ENCODE data around the gene BMPR1A. TPM values are rescaled to one million over a fixed set of nuclear protein-coding genes. Genes with fewer than 3 reads are reported as not detected.
A peak's percentile ranks its signal among the peaks of the same experiment; 100 is the strongest.

BMPR1A gene
- total and polyA plus RNA-seq, 2 experiments from 2014 or later = 16.5 to 41.7 TPM

- peaks cover 99% of the 10 kb centered on the region for H3K79me2 ChIP-seq (ENCODE audit: insufficient read depth)
- H3K36me3 ChIP-seq (ENCODE audit: low read depth) = no peaks in the 10 kb centered on the region
- H3K27me3 ChIP-seq (replicated peaks; ENCODE audit: insufficient read depth) = no peaks in the 10 kb centered on the region
- DNase-seq = no peak
- peaks cover 14% of the 10 kb centered on the region for H3F3A ChIP-seq (ENCODE audit: insufficient read depth)
- TF ChIP-seq EZH2 (IDR thresholded peaks at IDR 0.05; ENCODE audit: insufficient read depth, poor library complexity, severe bottlenecking) (no peak), EZH2phosphoT487 (IDR thresholded peaks at IDR 0.05; ENCODE audit: insufficient read depth, low read depth) (no peak)
- 48 to 56% methylated on average over 2 of the region's 2 CpGs for WGBS, 2 experiments (ENCODE audit: low coverage in 1 of 2, low lambda C conversion rate in 2 of 2, missing lambda C conversion rate in 2 of 2)
- no peaks in the 10 kb centered on the region for H3K9me3 ChIP-seq (ENCODE audit: low read depth)
- no peak overlapping the region for H3K27ac ChIP-seq
- no peak overlapping the region for H3K4me2 ChIP-seq (ENCODE audit: unreplicated experiment)
- in situ Hi-C loops (cut with MboI) = no loop called here
- no peak overlapping the region for H3K9ac ChIP-seq
- H2AFZ ChIP-seq = no peak overlapping the region
- no peak overlapping the region for H3K4me3 ChIP-seq
- H3K9me2 ChIP-seq (ENCODE audit: insufficient read depth) = no peaks in the 10 kb centered on the region
- H3K4me1 ChIP-seq (ENCODE audit: insufficient read depth) = peaks cover 9% of the 10 kb centered on the region
- H4K20me1 ChIP-seq (ENCODE audit: insufficient read depth) = peaks cover 12% of the 10 kb centered on the region; the same call in 1 of the 2 replicates
Measured at GRCh38 chr10:86770412-86770960, 14.1 kb downstream of the BMPR1A start.

DNA sequence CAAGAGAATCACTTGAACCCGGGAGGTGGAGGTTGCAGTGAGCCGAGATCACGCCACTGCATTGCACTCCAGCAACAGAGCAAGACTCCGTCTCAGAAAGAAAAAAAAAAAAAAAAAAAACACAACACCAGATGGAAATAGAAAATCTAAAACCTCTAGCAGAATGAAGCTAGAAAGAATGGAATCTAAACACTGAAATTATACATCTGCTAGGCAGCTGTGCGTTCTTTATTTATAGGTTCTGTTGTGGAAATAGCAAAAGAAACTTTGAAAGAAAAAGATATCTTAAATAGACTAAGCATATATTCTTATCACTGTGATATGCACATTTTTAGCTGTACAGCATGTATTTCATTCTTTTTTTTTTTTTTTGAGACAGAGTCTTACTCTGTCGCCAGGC lies 17.1 kb downstream of the BMPR1A start:
- Histone ChIP-seq H3K9me3 (ENCODE audit: low read depth) (no peaks in the 10 kb centered on the region), H3K79me2 (ENCODE audit: insufficient read depth) (peaks cover 99% of the 10 kb centered on the region), H3F3A (ENCODE audit: insufficient read depth) (peaks cover 19% of the 10 kb centered on the region), H3K27ac (no peak overlapping the region), H4K20me1 (ENCODE audit: insufficient read depth) (peaks cover 12% of the 10 kb centered on the region; the same call in 1 of the 2 replicates), H3K4me3 (no peak overlapping the region), H3K9ac (no peak overlapping the region), H3K27me3 (replicated peaks; ENCODE audit: insufficient read depth) (no peaks in the 10 kb centered on the region), H3K4me2 (ENCODE audit: unreplicated experiment) (no peak overlapping the region), H3K9me2 (ENCODE audit: insufficient read depth) (no peaks in the 10 kb centered on the region), H3K4me1 (ENCODE audit: insufficient read depth) (peaks cover 16% of the 10 kb centered on the region), H3K36me3 (ENCODE audit: low read depth) (no peaks in the 10 kb centered on the region), H2AFZ (no peak overlapping the region)
- TF ChIP-seq EZH2 (IDR thresholded peaks at IDR 0.05; ENCODE audit: insufficient read depth, poor library complexity, severe bottlenecking) (no peak), EZH2phosphoT487 (IDR thresholded peaks at IDR 0.05; ENCODE audit: insufficient read depth, low read depth) (no peak)
- no peak for DNase-seq
- in situ Hi-C loops (cut with MboI) = no loop called here
- WGBS, 2 experiments (ENCODE audit: low coverage in 1 of 2, low lambda C conversion rate in 2 of 2, missing lambda C conversion rate in 2 of 2) = 72 to 77% methylated on average over 6 of the region's 6 CpGs

DNA sequence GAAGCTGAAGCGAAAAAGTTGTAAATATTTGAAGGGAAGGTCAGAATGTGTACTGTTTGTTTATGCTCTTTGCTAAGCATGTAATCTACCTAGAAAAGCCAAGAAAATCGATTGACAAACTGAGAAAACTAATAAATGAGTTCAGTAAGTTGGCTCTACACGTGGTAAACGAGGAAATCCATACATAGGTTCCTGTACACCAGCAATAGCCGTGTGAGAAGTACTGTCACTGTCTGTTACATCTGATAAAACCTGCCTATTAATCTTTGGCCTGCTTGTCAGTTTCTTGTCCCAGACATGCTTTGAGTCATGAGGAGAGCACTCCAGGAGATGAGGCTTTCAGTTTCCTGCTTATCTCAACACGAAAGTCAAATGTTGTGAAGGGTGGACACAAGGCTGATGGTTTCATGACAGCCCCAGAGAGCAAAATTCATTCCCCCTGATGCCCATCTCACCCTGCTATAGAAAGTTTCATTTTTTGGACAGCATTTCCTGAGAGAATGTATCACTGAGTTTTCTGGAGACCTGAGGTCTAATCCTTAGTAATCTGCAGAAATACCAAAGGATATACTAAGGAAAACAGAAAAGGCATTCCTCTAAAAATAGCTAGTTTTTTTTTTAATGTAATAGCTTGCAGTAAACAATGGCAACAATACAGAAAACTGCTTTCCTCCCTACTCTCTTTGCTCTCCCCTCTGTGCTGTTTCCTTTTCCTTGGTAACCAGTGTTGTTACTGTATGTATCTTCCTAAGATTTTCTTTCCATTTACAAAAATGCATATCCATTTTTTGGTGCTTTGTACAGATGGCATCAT lies 18.8 kb downstream of the BMPR1A start:
- H3K27ac ChIP-seq = peak overlapping the region; percentile 63
- H3K4me1 ChIP-seq (ENCODE audit: insufficient read depth) = peaks cover 24% of the 10 kb centered on the region
- peak overlapping the region; percentile 54 for H3K9ac ChIP-seq
- peak; percentile 58 for DNase-seq
- TF ChIP-seq EZH2phosphoT487 (IDR thresholded peaks at IDR 0.05; ENCODE audit: insufficient read depth, low read depth) = no peak
- TF ChIP-seq EZH2 (IDR thresholded peaks at IDR 0.05; ENCODE audit: insufficient read depth, poor library complexity, severe bottlenecking) = no peak
- H3K27me3 ChIP-seq (replicated peaks; ENCODE audit: insufficient read depth) = no peaks in the 10 kb centered on the region
- no peak overlapping the region for H2AFZ ChIP-seq
- 0 out of 2 replicates have a peak, but pooled peaks cover 5% of the 10 kb centered on the region for H4K20me1 ChIP-seq (ENCODE audit: insufficient read depth)
- peak overlapping the region; percentile 72 for H3K4me2 ChIP-seq (ENCODE audit: unreplicated experiment)
- no peaks in the 10 kb centered on the region for H3K9me3 ChIP-seq (ENCODE audit: low read depth)
- no peaks in the 10 kb centered on the region for H3K36me3 ChIP-seq (ENCODE audit: low read depth)
- peaks cover 26% of the 10 kb centered on the region for H3F3A ChIP-seq (ENCODE audit: insufficient read depth)
- in situ Hi-C loops (cut with MboI) = no loop called here
- H3K79me2 ChIP-seq (ENCODE audit: insufficient read depth) = peaks cover 99% of the 10 kb centered on the region
- peak overlapping the region; percentile 27; the same call in 1 of the 2 replicates for H3K4me3 ChIP-seq
- 10 to 13% methylated on average over 6 of the region's 6 CpGs for WGBS, 2 experiments (ENCODE audit: low coverage in 1 of 2, low lambda C conversion rate in 2 of 2, missing lambda C conversion rate in 2 of 2)
- H3K9me2 ChIP-seq (ENCODE audit: insufficient read depth) = no peaks in the 10 kb centered on the region

GRCh38 chr10:86775870-86776180 lies 19.4 kb downstream of the BMPR1A start:
- H3K79me2 ChIP-seq (ENCODE audit: insufficient read depth) = peaks cover 99% of the 10 kb centered on the region
- in situ Hi-C loops (cut with MboI) = no loop called here
- 0 out of 2 replicates have a peak, but pooled peaks cover 5% of the 10 kb centered on the region for H4K20me1 ChIP-seq (ENCODE audit: insufficient read depth)
- TF ChIP-seq EZH2 (IDR thresholded peaks at IDR 0.05; ENCODE audit: insufficient read depth, poor library complexity, severe bottlenecking) = no peak
- H3K9ac ChIP-seq = peak overlapping the region; percentile 38; the same call in 1 of the 2 replicates
- 74 to 78% methylated on average over 3 of the region's 3 CpGs for WGBS, 2 experiments (ENCODE audit: low coverage in 1 of 2, low lambda C conversion rate in 2 of 2, missing lambda C conversion rate in 2 of 2)
- H2AFZ ChIP-seq = no peak overlapping the region
- no peaks in the 10 kb centered on the region for H3K36me3 ChIP-seq (ENCODE audit: low read depth)
- no peak for DNase-seq
- H3K4me3 ChIP-seq = no peak overlapping the region; the same call in 1 of the 2 replicates
- peak overlapping the region; percentile 72 for H3K4me2 ChIP-seq (ENCODE audit: unreplicated experiment)
- H3F3A ChIP-seq (ENCODE audit: insufficient read depth) = peaks cover 26% of the 10 kb centered on the region
- peak overlapping the region; percentile 63 for H3K27ac ChIP-seq
- H3K9me3 ChIP-seq (ENCODE audit: low read depth) = no peaks in the 10 kb centered on the region
- H3K9me2 ChIP-seq (ENCODE audit: insufficient read depth) = no peaks in the 10 kb centered on the region
- H3K27me3 ChIP-seq (replicated peaks; ENCODE audit: insufficient read depth) = no peaks in the 10 kb centered on the region
- peaks cover 24% of the 10 kb centered on the region for H3K4me1 ChIP-seq (ENCODE audit: insufficient read depth)

All from GM23248 (cell line).